GM23248 (cell line): ENCODE data around the gene SGTA.

Source experiments
- EZH2 ChIP-seq: fragments of 200-600 bp; sonication (generic); IDR thresholded peaks from 2 replicates; pipeline ENCODE4 v1.6.1; 2018; ENCODE audit warnings: antibody characterized with exemption, mild to moderate bottlenecking; ENCODE audit not compliant: insufficient read depth, poor library complexity, severe bottlenecking
- EZH2phosphoT487 ChIP-seq: fragments of 200-600 bp; sonication (generic); IDR thresholded peaks from 2 replicates; pipeline ENCODE4 v1.6.1; 2018; ENCODE audit warnings: antibody characterized with exemption, moderate library complexity, mild to moderate bottlenecking, low read depth; ENCODE audit not compliant: insufficient read depth

- no peak for TF ChIP-seq EZH2
- no peak for TF ChIP-seq EZH2phosphoT487
Measured at GRCh38 chr19:2812414-2813234, 29.6 kb upstream of the SGTA start.
